K562 (cell line): ENCODE data around the gene LRRTM1. TPM values are rescaled to one million over a fixed set of nuclear protein-coding genes. Genes with fewer than 3 reads are reported as not detected.

Source experiments
- CBFA2T2 ChIP-seq: fragments of 450-650 bp; conservative IDR thresholded peaks from 2 replicates; pipeline ENCODE4 v1.6.1; 2017; ENCODE audit warnings: mild to moderate bottlenecking
- FOSL1 ChIP-seq: fragments of 200-800 bp; sonication (Bioruptor generic); conservative IDR thresholded peaks from 2 replicates; pipeline ENCODE4 v1.6.1; 2016; ENCODE audit warnings: missing genetic modification characterization, missing compliant biosample characterization
- FOXJ3 ChIP-seq: sonication (generic); formaldehyde crosslinking; IDR thresholded peaks from 2 replicates; pipeline ENCODE4 v1.4.0; 2020; ENCODE audit warnings: mild to moderate bottlenecking, missing genetic modification reagents
- HDAC1 ChIP-seq, 2 experiments: fragments of 450-650 bp; IDR thresholded peaks; 2 replicates each; pipeline ENCODE4 v1.6.1; 2016 to 2017; ENCODE audit warnings: inconsistent platforms in 1 of 2, mild to moderate bottlenecking in 1 of 2, moderate library complexity in 1 of 2
- KDM1A ChIP-seq, 2 experiments: fragments of 450-650 bp; IDR thresholded peaks; 2 replicates each; pipeline ENCODE4 v1.6.1; 2016; ENCODE audit warnings: mild to moderate bottlenecking in 2 of 2
- LEF1 ChIP-seq: fragments of 450-650 bp; IDR thresholded peaks from 2 replicates; pipeline ENCODE4 v1.6.1; 2016; ENCODE audit warnings: mild to moderate bottlenecking
- RBM14 ChIP-seq: fragments of 200-400 bp; formaldehyde crosslinking; IDR thresholded peaks from 2 replicates; pipeline ENCODE4 v1.6.1; 2018; ENCODE audit warnings: low read depth, mild to moderate bottlenecking, low read length, moderate library complexity, borderline replicate concordance; ENCODE audit not compliant: insufficient read depth
- RBM15 ChIP-seq: fragments of 200-400 bp; formaldehyde crosslinking; IDR thresholded peaks from 2 replicates; pipeline ENCODE4 v1.6.1; 2018; ENCODE audit warnings: mild to moderate bottlenecking, low read length, moderate library complexity; ENCODE audit not compliant: insufficient read depth
- SRSF1 ChIP-seq: fragments of 200-400 bp; formaldehyde crosslinking; IDR thresholded peaks from 2 replicates; pipeline ENCODE4 v1.6.1; 2017; ENCODE audit warnings: mild to moderate bottlenecking, low read depth, low read length, moderate library complexity
- TRIM24 ChIP-seq, 2 experiments: fragments of 450-650 bp; IDR thresholded peaks; 2 replicates each; pipeline ENCODE4 v1.6.1; 2016
- ZNF76 ChIP-seq: fragments of 250-450 bp; sonication (Bioruptor Pico); IDR thresholded peaks from 2 replicates; pipeline ENCODE4 v1.4.0; 2020; ENCODE audit warnings: mild to moderate bottlenecking, moderate library complexity, borderline replicate concordance
- polyA plus RNA-seq, 8 experiments: library from polyadenylated mRNA; depleted of rRNA in 4 of 8; stranded (reverse) in 5 of 8; unstranded in 3 of 8; fragments of >200 nt; fragmentation: Nextera tagmentation in 2 of 8; fragmentation: Illumina TruSeq in 1 of 8; extraction: Ambion mirVana in 2 of 8; extraction: Trizol in 1 of 8; gene quantifications; 2 replicates each; pipeline versions ENCODE4 v1.2.1 to v1.2.3, GENCODE V29; 2011 to 2014; ENCODE audit warnings: inconsistent platforms in 1 of 8, missing spikeins in 1 of 8
- total RNA-seq, 7 experiments: library from RNA; depleted of rRNA in 6 of 7; stranded (reverse); fragments of >200 nt in 6 of 7; fragmentation: Illumina TruSeq in 2 of 7; extraction: Trizol in 2 of 7; gene quantifications; 2 replicates each; pipeline versions ENCODE4 v1.2.1 to v1.2.3, GENCODE V29; 2011 to 2021; ENCODE audit warnings: low replicate concordance in 1 of 7
- TF ChIP-seq, protein P1 (sequence below): sonication (generic); formaldehyde crosslinking; IDR thresholded peaks from 2 replicates; pipeline ENCODE4 v1.8.0; 2022; ENCODE audit warnings: missing genetic modification reagents, mild to moderate bottlenecking, borderline replicate concordance
- TF ChIP-seq, protein P2 (sequence below): fragments of 250-450 bp; sonication (Bioruptor Pico); IDR thresholded peaks from 2 replicates; pipeline ENCODE4 v1.4.0; 2020; ENCODE audit warnings: mild to moderate bottlenecking, moderate library complexity, borderline replicate concordance
- TF ChIP-seq, protein P3 (sequence below), 2 experiments: fragments of 450-650 bp in 1 of 2; IDR thresholded peaks; 2 replicates each; pipeline ENCODE4 v1.6.1; 2011 to 2017; ENCODE audit warnings: low read depth in 2 of 2, antibody characterized with exemption in 1 of 2, borderline replicate concordance in 1 of 2, low read length in 1 of 2, mild to moderate bottlenecking in 1 of 2, mixed read lengths in 1 of 2; ENCODE audit not compliant: control insufficient read depth in 1 of 2
- TF ChIP-seq, protein P4 (sequence below): fragments of 250-450 bp; sonication (Bioruptor Pico); IDR thresholded peaks from 2 replicates; pipeline ENCODE4 v1.4.0; 2020

Gene LRRTM1
- total and polyA plus RNA-seq, 9 of the 15 experiments (the other 6 are each of a cell fraction or from before 2014, with no cell fraction given), result 0.07 to 0.33 (median 0.11) TPM; not detected in 6

DNA sequence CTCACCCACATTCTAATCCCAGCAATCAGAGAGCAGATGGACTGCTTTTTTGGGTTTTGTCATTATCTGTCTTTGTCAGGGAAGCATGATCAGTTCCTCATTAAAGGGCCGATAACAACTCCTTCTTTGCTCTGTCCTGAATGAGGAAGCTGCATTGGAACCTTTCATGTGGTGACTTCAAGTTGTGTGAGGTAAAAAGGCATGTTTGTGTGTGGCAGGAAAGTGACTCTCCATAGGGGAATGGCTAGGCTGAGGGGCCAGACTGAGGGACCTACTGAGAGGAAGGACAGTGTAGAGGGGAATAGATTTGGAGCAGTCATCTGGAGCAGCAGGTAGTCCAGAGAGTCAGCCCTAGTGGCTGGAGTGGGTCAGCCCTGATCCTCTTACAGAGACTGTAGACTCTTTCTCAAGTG lies 23.6 kb upstream of the LRRTM1 start (continued):
- TF ChIP-seq, protein P1, sequence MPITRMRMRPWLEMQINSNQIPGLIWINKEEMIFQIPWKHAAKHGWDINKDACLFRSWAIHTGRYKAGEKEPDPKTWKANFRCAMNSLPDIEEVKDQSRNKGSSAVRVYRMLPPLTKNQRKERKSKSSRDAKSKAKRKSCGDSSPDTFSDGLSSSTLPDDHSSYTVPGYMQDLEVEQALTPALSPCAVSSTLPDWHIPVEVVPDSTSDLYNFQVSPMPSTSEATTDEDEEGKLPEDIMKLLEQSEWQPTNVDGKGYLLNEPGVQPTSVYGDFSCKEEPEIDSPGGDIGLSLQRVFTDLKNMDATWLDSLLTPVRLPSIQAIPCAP (CRISPR knock-in tag), result no peak
- TF ChIP-seq, protein P2, sequence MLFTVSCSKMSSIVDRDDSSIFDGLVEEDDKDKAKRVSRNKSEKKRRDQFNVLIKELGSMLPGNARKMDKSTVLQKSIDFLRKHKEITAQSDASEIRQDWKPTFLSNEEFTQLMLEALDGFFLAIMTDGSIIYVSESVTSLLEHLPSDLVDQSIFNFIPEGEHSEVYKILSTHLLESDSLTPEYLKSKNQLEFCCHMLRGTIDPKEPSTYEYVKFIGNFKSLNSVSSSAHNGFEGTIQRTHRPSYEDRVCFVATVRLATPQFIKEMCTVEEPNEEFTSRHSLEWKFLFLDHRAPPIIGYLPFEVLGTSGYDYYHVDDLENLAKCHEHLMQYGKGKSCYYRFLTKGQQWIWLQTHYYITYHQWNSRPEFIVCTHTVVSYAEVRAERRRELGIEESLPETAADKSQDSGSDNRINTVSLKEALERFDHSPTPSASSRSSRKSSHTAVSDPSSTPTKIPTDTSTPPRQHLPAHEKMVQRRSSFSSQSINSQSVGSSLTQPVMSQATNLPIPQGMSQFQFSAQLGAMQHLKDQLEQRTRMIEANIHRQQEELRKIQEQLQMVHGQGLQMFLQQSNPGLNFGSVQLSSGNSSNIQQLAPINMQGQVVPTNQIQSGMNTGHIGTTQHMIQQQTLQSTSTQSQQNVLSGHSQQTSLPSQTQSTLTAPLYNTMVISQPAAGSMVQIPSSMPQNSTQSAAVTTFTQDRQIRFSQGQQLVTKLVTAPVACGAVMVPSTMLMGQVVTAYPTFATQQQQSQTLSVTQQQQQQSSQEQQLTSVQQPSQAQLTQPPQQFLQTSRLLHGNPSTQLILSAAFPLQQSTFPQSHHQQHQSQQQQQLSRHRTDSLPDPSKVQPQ (CRISPR knock-in tag), result no peak
- TF ChIP-seq ZNF76 (no peak), TRIM24 (IDR thresholded peaks at IDR 0.05) (peak in 1 of 2 experiments; percentile 42; a peak in 1 of 4 replicates), KDM1A (IDR thresholded peaks at IDR 0.05) (0 out of 4 replicates have a peak, but pooled peaks of 1 of the 2 experiments have one; percentile 9), FOXJ3 (no peak), HDAC1 (IDR thresholded peaks at IDR 0.05) (peak in 1 of 2 experiments; percentile 25; a peak in 1 of 4 replicates), LEF1 (no peak), RBM14 (no peak), FOSL1 (tag) (0 out of 2 replicates have a peak, but pooled peaks have one; percentile 25), CBFA2T2 (peak; percentile 57), RBM15 (no peak), SRSF1 (no peak)
- TF ChIP-seq, protein P3, sequence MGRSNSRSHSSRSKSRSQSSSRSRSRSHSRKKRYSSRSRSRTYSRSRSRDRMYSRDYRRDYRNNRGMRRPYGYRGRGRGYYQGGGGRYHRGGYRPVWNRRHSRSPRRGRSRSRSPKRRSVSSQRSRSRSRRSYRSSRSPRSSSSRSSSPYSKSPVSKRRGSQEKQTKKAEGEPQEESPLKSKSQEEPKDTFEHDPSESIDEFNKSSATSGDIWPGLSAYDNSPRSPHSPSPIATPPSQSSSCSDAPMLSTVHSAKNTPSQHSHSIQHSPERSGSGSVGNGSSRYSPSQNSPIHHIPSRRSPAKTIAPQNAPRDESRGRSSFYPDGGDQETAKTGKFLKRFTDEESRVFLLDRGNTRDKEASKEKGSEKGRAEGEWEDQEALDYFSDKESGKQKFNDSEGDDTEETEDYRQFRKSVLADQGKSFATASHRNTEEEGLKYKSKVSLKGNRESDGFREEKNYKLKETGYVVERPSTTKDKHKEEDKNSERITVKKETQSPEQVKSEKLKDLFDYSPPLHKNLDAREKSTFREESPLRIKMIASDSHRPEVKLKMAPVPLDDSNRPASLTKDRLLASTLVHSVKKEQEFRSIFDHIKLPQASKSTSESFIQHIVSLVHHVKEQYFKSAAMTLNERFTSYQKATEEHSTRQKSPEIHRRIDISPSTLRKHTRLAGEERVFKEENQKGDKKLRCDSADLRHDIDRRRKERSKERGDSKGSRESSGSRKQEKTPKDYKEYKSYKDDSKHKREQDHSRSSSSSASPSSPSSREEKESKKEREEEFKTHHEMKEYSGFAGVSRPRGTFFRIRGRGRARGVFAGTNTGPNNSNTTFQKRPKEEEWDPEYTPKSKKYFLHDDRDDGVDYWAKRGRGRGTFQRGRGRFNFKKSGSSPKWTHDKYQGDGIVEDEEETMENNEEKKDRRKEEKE (IDR thresholded peaks at IDR 0.05; ENCODE audit: borderline replicate concordance in 1 of 2, control insufficient read depth in 1 of 2, low read depth in 2 of 2, low read length in 1 of 2), result no peak
- TF ChIP-seq, protein P4, sequence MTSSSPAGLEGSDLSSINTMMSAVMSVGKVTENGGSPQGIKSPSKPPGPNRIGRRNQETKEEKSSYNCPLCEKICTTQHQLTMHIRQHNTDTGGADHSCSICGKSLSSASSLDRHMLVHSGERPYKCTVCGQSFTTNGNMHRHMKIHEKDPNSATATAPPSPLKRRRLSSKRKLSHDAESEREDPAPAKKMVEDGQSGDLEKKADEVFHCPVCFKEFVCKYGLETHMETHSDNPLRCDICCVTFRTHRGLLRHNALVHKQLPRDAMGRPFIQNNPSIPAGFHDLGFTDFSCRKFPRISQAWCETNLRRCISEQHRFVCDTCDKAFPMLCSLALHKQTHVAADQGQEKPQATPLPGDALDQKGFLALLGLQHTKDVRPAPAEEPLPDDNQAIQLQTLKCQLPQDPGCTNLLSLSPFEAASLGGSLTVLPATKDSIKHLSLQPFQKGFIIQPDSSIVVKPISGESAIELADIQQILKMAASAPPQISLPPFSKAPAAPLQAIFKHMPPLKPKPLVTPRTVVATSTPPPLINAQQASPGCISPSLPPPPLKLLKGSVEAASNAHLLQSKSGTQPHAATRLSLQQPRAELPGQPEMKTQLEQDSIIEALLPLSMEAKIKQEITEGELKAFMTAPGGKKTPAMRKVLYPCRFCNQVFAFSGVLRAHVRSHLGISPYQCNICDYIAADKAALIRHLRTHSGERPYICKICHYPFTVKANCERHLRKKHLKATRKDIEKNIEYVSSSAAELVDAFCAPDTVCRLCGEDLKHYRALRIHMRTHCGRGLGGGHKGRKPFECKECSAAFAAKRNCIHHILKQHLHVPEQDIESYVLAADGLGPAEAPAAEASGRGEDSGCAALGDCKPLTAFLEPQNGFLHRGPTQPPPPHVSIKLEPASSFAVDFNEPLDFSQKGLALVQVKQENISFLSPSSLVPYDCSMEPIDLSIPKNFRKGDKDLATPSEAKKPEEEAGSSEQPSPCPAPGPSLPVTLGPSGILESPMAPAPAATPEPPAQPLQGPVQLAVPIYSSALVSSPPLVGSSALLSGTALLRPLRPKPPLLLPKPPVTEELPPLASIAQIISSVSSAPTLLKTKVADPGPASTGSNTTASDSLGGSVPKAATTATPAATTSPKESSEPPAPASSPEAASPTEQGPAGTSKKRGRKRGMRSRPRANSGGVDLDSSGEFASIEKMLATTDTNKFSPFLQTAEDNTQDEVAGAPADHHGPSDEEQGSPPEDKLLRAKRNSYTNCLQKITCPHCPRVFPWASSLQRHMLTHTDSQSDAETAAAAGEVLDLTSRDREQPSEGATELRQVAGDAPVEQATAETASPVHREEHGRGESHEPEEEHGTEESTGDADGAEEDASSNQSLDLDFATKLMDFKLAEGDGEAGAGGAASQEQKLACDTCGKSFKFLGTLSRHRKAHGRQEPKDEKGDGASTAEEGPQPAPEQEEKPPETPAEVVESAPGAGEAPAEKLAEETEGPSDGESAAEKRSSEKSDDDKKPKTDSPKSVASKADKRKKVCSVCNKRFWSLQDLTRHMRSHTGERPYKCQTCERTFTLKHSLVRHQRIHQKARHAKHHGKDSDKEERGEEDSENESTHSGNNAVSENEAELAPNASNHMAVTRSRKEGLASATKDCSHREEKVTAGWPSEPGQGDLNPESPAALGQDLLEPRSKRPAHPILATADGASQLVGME (CRISPR knock-in tag), result no peak
